OCI-LY7 (cell line): ENCODE measurements around the gene PLS3.

ENCODE experiments used
- EZH2phosphoT487 ChIP-seq: fragments of 200-600 bp; sonication (generic); IDR thresholded peaks from 2 replicates; pipeline ENCODE4 v1.6.1; 2018; ENCODE audit warnings: low read depth, borderline replicate concordance, mild to moderate bottlenecking, mixed run types, antibody characterized with exemption, low read length, moderate library complexity, mixed read lengths
- TF ChIP-seq, protein P1 (sequence below): fragments of 200-600 bp; sonication (generic); conservative IDR thresholded peaks from 2 replicates; pipeline ENCODE4 v1.5.1; 2014; ENCODE audit warnings: mild to moderate bottlenecking, antibody characterized with exemption, low read length, moderate library complexity, mixed read lengths

DNA sequence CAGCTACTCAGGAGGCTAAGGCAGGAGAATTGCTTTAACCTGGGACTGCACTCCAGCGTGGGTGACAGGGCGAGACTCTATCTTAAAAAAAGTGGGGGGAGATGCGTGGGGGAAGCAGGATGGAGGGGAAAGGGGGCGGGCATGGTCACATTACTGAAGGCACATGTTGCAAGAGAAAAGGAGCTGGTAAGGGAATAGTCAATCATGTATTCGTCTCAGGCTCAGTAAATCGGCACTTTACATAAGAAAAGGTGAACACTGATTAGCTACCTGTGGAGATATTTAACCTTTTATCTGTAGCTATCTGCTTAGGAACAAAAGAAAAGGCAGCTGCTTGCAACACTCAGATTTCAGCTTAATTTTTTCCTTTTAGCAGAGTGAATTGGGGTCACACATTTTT is 132.5 kb downstream of the PLS3 start:
- TF ChIP-seq, protein P1, sequence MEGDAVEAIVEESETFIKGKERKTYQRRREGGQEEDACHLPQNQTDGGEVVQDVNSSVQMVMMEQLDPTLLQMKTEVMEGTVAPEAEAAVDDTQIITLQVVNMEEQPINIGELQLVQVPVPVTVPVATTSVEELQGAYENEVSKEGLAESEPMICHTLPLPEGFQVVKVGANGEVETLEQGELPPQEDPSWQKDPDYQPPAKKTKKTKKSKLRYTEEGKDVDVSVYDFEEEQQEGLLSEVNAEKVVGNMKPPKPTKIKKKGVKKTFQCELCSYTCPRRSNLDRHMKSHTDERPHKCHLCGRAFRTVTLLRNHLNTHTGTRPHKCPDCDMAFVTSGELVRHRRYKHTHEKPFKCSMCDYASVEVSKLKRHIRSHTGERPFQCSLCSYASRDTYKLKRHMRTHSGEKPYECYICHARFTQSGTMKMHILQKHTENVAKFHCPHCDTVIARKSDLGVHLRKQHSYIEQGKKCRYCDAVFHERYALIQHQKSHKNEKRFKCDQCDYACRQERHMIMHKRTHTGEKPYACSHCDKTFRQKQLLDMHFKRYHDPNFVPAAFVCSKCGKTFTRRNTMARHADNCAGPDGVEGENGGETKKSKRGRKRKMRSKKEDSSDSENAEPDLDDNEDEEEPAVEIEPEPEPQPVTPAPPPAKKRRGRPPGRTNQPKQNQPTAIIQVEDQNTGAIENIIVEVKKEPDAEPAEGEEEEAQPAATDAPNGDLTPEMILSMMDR, result no peak
- no peak for TF ChIP-seq EZH2phosphoT487
